ENCODE results near the gene CALML4.

DNA sequence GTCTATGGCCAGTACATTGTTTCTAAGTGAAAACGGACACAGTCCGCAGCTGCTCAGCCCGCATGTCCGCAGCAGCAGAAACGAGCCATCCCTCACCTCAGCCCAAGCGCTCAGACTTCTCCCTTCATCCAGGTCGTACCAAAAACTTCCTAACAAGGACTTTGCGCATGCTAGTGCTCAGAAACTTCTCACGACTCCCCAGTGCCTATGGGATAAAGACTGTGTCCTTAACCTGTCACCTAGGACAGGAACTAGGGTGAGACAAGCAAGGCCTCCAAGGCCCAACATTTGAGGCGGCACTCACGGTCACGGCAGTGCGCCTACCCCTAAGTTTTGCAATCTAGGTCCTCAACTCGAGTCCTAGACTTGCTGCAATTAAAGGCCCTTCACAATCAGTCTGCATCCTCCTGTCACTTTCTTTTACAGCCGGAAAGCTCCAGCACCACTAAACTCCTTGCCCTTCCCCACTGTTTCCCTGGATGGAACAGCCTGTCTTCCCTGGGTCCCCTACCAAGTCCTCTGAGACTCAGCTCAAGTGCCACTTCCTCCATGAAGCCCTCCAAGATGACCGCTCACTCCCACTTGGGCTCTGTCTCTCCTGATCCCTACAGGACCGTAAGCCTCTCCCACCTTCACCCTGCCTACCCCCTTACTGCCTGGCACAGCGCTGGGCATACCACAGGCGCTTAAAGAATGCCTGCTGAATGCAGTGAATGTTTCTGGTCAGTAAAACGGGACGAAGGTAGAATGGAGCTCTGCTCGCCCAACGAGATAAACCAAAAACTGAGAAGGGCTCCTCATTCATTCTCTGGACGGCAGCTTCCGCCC, 23.2 kb upstream of the CALML4 start:
- no peak for TF ChIP-seq TOX (CRISPR knock-in tag; IDR thresholded peaks at IDR 0.05; ENCODE audit: borderline replicate concordance)
- TF ChIP-seq TCF4 (CRISPR knock-in tag; IDR thresholded peaks at IDR 0.05; ENCODE audit: borderline replicate concordance) = no peak
- no peak for TF ChIP-seq SNAI2 (CRISPR knock-in tag; IDR thresholded peaks at IDR 0.05)

Measured in SK-N-SH treated with all-trans-retinoic acid at 6 μM for 48 hours (cell line).